Endodermal cell (in vitro differentiated cells): Measurements from ENCODE around the gene SMURF2. TPM values are rescaled to one million over a fixed set of nuclear protein-coding genes. Genes with fewer than 3 reads are reported as not detected.

Experiments used
- DNase-seq: peaks from one replicate; pipeline ENCODE4 v3.0.0-alpha.2; 2017
- H3K27ac ChIP-seq: 2 replicates; pipeline ENCODE4 v1.5.1; 2013; ENCODE audit warnings: mild to moderate bottlenecking, low read depth, low read length, moderate library complexity
- H3K27me3 ChIP-seq: 2 replicates; pipeline ENCODE4 v1.6.1; 2013; ENCODE audit warnings: mild to moderate bottlenecking, low read length, moderate library complexity; ENCODE audit not compliant: insufficient read depth, control insufficient read depth, poor library complexity, severe bottlenecking
- H3K36me3 ChIP-seq: 2 replicates; pipeline ENCODE4 v1.7.0; 2013; ENCODE audit warnings: mild to moderate bottlenecking, low read length, moderate library complexity; ENCODE audit not compliant: control insufficient read depth, insufficient read depth
- H3K4me1 ChIP-seq: one replicate; pipeline ENCODE4 v1.7.0; 2013; ENCODE audit warnings: low read length; ENCODE audit not compliant: control insufficient read depth, insufficient read depth
- H3K4me3 ChIP-seq: 2 replicates; pipeline ENCODE4 v1.5.1; 2013; ENCODE audit warnings: mild to moderate bottlenecking, low read length, moderate library complexity
- H3K9ac ChIP-seq: 2 replicates; pipeline ENCODE4 v1.6.1; 2013; ENCODE audit warnings: mild to moderate bottlenecking, low read length, moderate library complexity; ENCODE audit not compliant: poor library complexity, severe bottlenecking; ENCODE audit errors: extremely low read depth
- H3K9me3 ChIP-seq: 2 replicates; pipeline ENCODE4 v1.6.1; 2013; ENCODE audit warnings: mild to moderate bottlenecking, low read length, moderate library complexity; ENCODE audit not compliant: control insufficient read depth
- H3K27ac Mint-ChIP-seq: 2 replicates; pipeline ENCODE4 v1.8.0; 2020; ENCODE audit warnings: mixed read lengths
- H3K27me3 Mint-ChIP-seq: 2 replicates; pipeline ENCODE4 v1.8.0; 2021; ENCODE audit warnings: mild to moderate bottlenecking, mixed read lengths; ENCODE audit not compliant: insufficient read depth
- H3K36me3 Mint-ChIP-seq: 2 replicates; pipeline ENCODE4 v1.8.0; 2020; ENCODE audit warnings: low read depth, mixed read lengths
- H3K4me1 Mint-ChIP-seq: 2 replicates; pipeline ENCODE4 v1.8.0; 2020; ENCODE audit warnings: mixed read lengths
- H3K4me3 Mint-ChIP-seq: 2 replicates; pipeline ENCODE4 v1.8.0; 2020; ENCODE audit warnings: mild to moderate bottlenecking, moderate library complexity, mixed read lengths
- H3K9me3 Mint-ChIP-seq: 2 replicates; pipeline ENCODE4 v1.8.0; 2020; ENCODE audit warnings: mild to moderate bottlenecking, mixed read lengths
- CTCF ChIP-seq: fragments of 200-600 bp; sonication (generic); conservative IDR thresholded peaks from 2 replicates; pipeline ENCODE4 v1.5.0; 2021; ENCODE audit warnings: antibody characterized with exemption, mild to moderate bottlenecking
- WGBS, 2 experiments: methylation state at CpG; one replicate each; pipeline versions ENCODE4 v1.1.5 to v1.1.7; 2013; ENCODE audit warnings: missing lambda C conversion rate in 2 of 2, mixed read lengths in 1 of 2; ENCODE audit not compliant: insufficient coverage in 1 of 2, insufficient read length in 1 of 2; 5-methylcytosine and 5-hydroxymethylcytosine counted together
- total RNA-seq, 2 donors: library from RNA; stranded (reverse); fragmentation: NEBNext Ultra II Directional in 1 of 2; extraction: Animal tissue kit (Norgen Biotek cat#: 25700) in 1 of 2; gene quantifications; 2 replicates in 1 of 2; 3 replicates in 1 of 2; pipeline ENCODE4 v1.2.1, GENCODE V29; 2021

The SMURF2 gene
- total RNA-seq, 2 donors from 2014 or later, result 33.6 to 34.1 TPM

DNA sequence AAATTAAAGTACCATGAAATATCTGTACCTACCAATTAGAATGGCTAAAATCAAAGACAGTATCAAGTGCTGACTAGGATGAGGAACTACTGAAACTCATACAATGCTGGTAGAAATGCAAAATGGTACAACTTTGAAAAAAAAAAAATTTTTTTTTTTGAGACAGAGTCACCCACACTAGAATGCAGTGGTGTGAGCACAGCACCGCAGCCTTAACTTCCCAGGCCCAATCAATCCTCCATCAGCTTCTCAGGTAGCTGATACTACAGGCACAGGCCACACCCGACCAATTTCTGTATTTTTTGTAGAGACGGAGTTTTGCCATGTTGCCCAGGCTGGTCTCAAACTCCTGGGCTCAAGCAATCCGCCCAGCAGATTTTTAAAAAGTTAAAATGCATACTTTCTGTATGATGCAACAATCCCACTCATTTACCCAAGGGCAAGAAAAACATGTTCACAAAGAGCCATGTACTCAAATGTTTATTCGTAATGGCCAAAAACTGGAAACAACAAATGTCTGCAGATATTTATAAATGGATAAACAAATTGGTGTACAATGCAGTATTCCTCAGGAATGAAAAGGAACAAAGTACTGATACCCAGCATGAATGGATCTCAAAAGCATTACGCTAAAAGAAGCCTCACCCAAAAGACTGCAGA lies 8.7 kb downstream of the SMURF2 start:
- H3K4me1 Mint-ChIP-seq, result peaks cover 8% of the 10 kb centered on the region
- H3K9ac ChIP-seq, result no peak overlapping the region
- TF ChIP-seq CTCF, result no peak

GRCh38 chr17:64651889-64652288 lies 10.2 kb downstream of the SMURF2 start:
- Mint-ChIP-seq H3K27ac (no peak overlapping the region), H3K4me1 (peaks cover 12% of the 10 kb centered on the region), H3K4me3 (no peak overlapping the region), H3K36me3 (peaks cover 5% of the 10 kb centered on the region), H3K9me3 (peaks cover 2% of the 10 kb centered on the region), H3K27me3 (no peaks in the 10 kb centered on the region)
- Histone ChIP-seq H3K36me3 (no peaks in the 10 kb centered on the region), H3K9me3 (peaks cover 10% of the 10 kb centered on the region), H3K27ac (no peak overlapping the region), H3K27me3 (no peaks in the 10 kb centered on the region), H3K4me3 (no peak overlapping the region), H3K9ac (no peak overlapping the region), H3K4me1 (no peaks in the 10 kb centered on the region)
- 83 to 100% methylated on average over 1 to 2 of the region's 3 CpGs for WGBS, 2 experiments
- no peak for TF ChIP-seq CTCF
- DNase-seq, result no peak

More for the DNA sequence above, 8.7 kb downstream of the SMURF2 start:
- Histone ChIP-seq H3K4me1 (no peaks in the 10 kb centered on the region), H3K36me3 (no peaks in the 10 kb centered on the region), H3K27ac (no peak overlapping the region), H3K27me3 (no peaks in the 10 kb centered on the region), H3K9me3 (peaks cover 10% of the 10 kb centered on the region), H3K4me3 (no peak overlapping the region)
- Mint-ChIP-seq H3K9me3 (peaks cover 2% of the 10 kb centered on the region), H3K27me3 (no peaks in the 10 kb centered on the region), H3K36me3 (peaks cover 5% of the 10 kb centered on the region), H3K4me3 (no peak overlapping the region), H3K27ac (no peak overlapping the region)
- DNase-seq, result no peak
- WGBS, 2 experiments, result 83 to 98% methylated on average over 2 to 6 of the region's 6 CpGs

GRCh38 chr17:64648234-64648633 lies 13.9 kb downstream of the SMURF2 start:
- H3K27ac Mint-ChIP-seq, result peak overlapping the region; percentile 41
- WGBS, 2 experiments, result 100% methylated on average over 1 of the region's 1 CpG; no CpG with 5 or more reads in 1 of the 2 experiments
- H3K36me3 ChIP-seq, result peaks cover 3% of the 10 kb centered on the region

More at GRCh38 chr17:64648234-64648633, 13.9 kb downstream of the SMURF2 start:
- Histone ChIP-seq H3K4me1 (no peaks in the 10 kb centered on the region), H3K27ac (no peak overlapping the region), H3K27me3 (no peaks in the 10 kb centered on the region), H3K4me3 (no peak overlapping the region), H3K9me3 (no peaks in the 10 kb centered on the region), H3K9ac (no peak overlapping the region)
- peaks cover 11% of the 10 kb centered on the region for H3K4me1 Mint-ChIP-seq
- no peaks in the 10 kb centered on the region for H3K27me3 Mint-ChIP-seq
- no peak for TF ChIP-seq CTCF
- peaks cover 2% of the 10 kb centered on the region for H3K36me3 Mint-ChIP-seq
- H3K9me3 Mint-ChIP-seq, result no peaks in the 10 kb centered on the region
- DNase-seq, result no peak
- H3K4me3 Mint-ChIP-seq, result no peak overlapping the region
